22Rv1 (cell line): ENCODE measurements around the gene WDR33.

Experiments used
- H3K27ac ChIP-seq: fragments of 450-650 bp; 2 replicates; pipeline ENCODE4 v1.5.1; 2017
- CTCF ChIP-seq: fragments of 450-650 bp; IDR thresholded peaks from 2 replicates; pipeline ENCODE4 v1.5.1; 2017; ENCODE audit warnings: mild to moderate bottlenecking
- ZFX ChIP-seq: fragments of 450-650 bp; IDR thresholded peaks from 2 replicates; pipeline ENCODE4 v1.6.1; 2017; ENCODE audit warnings: antibody characterized with exemption, borderline replicate concordance

The WDR33 gene

GRCh38 chr2:127681288-127681804 lies 129.6 kb downstream of the WDR33 start:
- TF ChIP-seq CTCF (no peak), ZFX (no peak)
- no peak overlapping the region for H3K27ac ChIP-seq

DNA sequence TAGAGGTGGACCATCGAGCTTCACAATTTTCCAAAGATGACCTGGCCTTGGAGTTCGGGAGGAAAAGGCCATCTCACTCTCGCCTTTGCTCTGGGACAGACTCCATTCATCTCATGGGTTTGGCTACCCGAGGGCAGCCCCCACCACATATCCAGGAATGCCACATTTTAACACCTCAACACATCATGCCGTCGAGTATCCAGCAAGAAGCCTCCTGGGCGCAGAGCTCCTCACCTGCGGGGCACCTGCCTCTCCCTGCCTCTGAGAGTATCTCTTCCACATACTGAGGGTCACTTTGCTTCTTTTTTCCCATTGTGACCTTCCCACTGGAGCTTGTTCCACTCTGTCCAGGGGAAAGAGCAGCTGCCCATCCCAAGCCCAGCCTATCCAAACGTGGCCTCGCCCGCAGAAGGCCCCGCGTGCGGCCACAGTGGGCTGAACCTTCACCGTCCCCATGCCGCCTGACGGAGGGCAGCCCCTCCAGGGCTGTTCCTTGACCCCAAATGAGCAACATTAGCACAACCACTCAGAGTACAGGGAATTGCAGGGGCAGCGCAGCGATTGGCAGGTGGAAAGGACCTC lies 130.2 kb downstream of the WDR33 start:
- TF ChIP-seq ZFX (no peak), CTCF (no peak)
- no peak overlapping the region for H3K27ac ChIP-seq

DNA sequence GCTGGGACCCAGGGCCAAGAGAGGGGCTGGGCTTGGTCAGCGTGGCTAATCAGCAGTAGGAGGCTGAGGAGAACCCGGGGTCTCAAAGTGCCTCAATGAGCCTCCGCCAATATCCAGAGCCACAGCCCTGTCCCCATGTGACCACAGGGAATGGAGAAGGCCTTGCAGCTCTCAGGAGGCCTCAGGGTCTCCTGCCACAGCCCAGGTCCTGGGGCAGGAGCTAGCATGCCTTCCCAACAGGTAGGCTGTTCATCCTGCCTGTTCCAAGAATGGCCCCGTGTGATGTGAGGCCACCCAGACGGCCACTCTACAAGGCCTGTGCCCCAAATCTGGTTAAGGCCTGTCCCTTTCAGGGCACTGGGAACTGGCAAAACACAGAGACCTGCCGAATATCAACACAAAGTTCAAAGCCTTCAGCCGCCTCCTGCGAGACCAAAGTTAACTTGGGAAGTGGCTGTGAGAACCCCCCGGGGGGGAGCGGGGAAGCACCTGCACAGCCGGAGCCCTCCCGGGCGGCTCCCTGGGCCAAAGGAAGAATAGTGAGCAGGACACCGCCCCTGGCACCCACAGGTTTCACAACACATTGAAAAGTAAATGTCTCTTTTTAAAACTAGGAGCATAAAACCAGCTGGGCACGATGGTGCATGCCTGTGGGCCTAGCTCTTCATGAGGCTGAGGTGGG lies 131.2 kb downstream of the WDR33 start:
- no peak overlapping the region for H3K27ac ChIP-seq
- TF ChIP-seq CTCF, result no peak
- TF ChIP-seq ZFX, result no peak

DNA sequence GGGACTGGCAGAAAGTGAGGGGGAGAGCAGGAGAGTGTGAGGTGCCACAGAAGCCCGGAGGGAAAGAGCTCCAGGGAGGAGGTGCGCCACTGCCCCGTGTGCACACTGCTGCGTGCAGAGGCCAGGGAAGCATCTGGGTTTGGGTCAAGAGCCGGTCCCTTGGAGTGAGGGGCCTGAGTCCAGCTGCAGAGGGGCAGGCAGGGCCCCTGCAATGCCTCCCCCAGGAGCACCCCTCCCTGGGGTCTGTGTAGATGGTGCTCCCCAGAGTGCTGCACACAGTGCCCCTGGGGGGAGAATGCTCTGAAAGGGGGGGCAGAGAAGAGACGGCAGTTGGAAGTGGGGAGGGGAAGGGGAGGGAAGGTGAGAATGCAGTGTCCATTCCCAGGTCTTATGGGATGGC lies 132.0 kb downstream of the WDR33 start:
- TF ChIP-seq CTCF, result no peak
- TF ChIP-seq ZFX, result no peak
- no peak overlapping the region for H3K27ac ChIP-seq

DNA sequence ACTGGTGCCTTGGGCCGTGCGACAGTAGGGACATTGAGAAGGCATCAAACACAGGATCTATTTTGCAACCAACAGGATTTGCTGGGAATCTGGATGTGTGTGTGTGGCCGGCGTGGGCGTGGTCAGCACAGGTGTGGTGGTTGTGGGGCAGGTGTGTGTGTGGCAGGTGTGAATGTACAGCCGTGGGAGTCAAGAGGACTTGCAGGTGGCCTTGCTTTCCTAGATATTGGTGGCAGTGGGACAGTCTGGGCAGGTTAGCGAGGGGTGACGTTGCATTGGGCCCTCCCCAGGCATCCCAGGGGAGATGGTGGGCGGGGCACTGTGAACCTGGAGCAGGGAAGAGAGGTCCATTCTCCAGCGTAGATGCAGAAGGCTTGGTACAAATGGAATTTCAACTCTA lies 132.4 kb downstream of the WDR33 start:
- H3K27ac ChIP-seq, result no peak overlapping the region
- no peak for TF ChIP-seq CTCF
- no peak for TF ChIP-seq ZFX

DNA sequence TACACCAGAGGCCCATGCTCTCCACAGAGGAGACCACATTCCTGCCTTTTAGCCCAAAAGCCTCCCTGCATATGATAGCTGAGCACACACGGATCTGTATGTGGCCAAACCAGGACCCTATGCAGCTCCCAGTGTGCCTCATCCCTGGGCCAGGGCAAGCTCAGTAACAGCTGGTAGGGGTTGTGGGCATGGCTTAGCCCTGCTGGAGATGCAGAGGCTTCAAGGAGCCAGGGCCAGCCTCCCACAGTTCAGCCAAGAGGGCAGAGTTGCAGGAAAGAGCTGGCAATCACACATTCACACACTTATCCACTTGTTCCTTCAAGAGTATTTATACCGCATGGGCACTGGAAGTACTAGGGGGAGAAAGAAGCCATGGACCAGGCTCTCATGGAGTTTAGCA lies 134.1 kb downstream of the WDR33 start:
- H3K27ac ChIP-seq, result no peak overlapping the region
- TF ChIP-seq ZFX (no peak), CTCF (no peak)
